ENCODE data around the gene ETV6. TPM values are rescaled to one million over a fixed set of nuclear protein-coding genes. Genes with fewer than 3 reads are reported as not detected.

ETV6 gene
- total RNA-seq, 1 experiment from 2014 or later, result 17.2 TPM

- H3K27me3 ChIP-seq (ENCODE audit: control insufficient read depth, insufficient read depth, low read length), result no peaks in the 10 kb centered on the region
- POLR2A ChIA-PET, result no interaction called here
- H3K36me3 ChIP-seq (ENCODE audit: control insufficient read depth, insufficient read depth, low read length), result peaks cover 2% of the 10 kb centered on the region; the same call in 1 of the 2 replicates
- ATAC-seq (no peak), DNase-seq (ENCODE audit: low read depth, low spot score) (no peak)
- H3K4me1 ChIP-seq (ENCODE audit: control insufficient read depth, insufficient read depth, low read length), result peaks cover 13% of the 10 kb centered on the region; the same call in 1 of the 2 replicates
- TF ChIP-seq SIN3A (IDR thresholded peaks at IDR 0.05; ENCODE audit: borderline replicate concordance, insufficient read depth, low read depth, low read length) (no peak), POLR2AphosphoS5 (IDR thresholded peaks at IDR 0.05; ENCODE audit: low read depth, low read length) (no peak), REST (IDR thresholded peaks at IDR 0.05; ENCODE audit: insufficient read depth in 1 of 2, low read depth in 2 of 2, low read length in 1 of 2) (no peak), TCF7L2 (IDR thresholded peaks at IDR 0.05; ENCODE audit: low read depth, low read length) (no peak), CTCF (IDR thresholded peaks at IDR 0.05) (no peak)
- BruUV-seq (replicated peaks), result no TSS peak
- peak overlapping the region; percentile 66 to 67 for H3K4me3 ChIP-seq (ENCODE audit: low read depth in 2 of 2, low read length in 2 of 2)
- CTCF ChIA-PET, result no interaction called here
- H3K27ac ChIP-seq (ENCODE audit: low read length), result peak overlapping the region; percentile 74
- intact Hi-C loops (cut with micrococcal nuclease; ENCODE audit: unreplicated experiment), result no loop called here
- no peaks in the 10 kb centered on the region for H3K9me3 ChIP-seq (ENCODE audit: control insufficient read depth, insufficient read depth, low read depth, low read length)
- in situ Hi-C loops (cut with HindIII; ENCODE audit: low pct_unique_long_range_greater_than_20kb, low sequenced_read_pairs), result no loop called here
Measured at GRCh38 chr12:11651381-11651780, 1.9 kb downstream of the ETV6 start.

GRCh38 chr12:11651785-11652184, 2.3 kb downstream of the ETV6 start:
- peaks cover 13% of the 10 kb centered on the region; the same call in 1 of the 2 replicates for H3K4me1 ChIP-seq (ENCODE audit: control insufficient read depth, insufficient read depth, low read length)
- ChIA-PET CTCF (no interaction called here), POLR2A (no interaction called here)
- no peak for TF ChIP-seq TCF7L2 (IDR thresholded peaks at IDR 0.05; ENCODE audit: low read depth, low read length)
- no peak for TF ChIP-seq SIN3A (IDR thresholded peaks at IDR 0.05; ENCODE audit: borderline replicate concordance, insufficient read depth, low read depth, low read length)
- no peak for TF ChIP-seq REST (IDR thresholded peaks at IDR 0.05; ENCODE audit: insufficient read depth in 1 of 2, low read depth in 2 of 2, low read length in 1 of 2)
- TF ChIP-seq POLR2AphosphoS5 (IDR thresholded peaks at IDR 0.05; ENCODE audit: low read depth, low read length), result no peak
- no peak for TF ChIP-seq CTCF (IDR thresholded peaks at IDR 0.05)
- no peaks in the 10 kb centered on the region for H3K27me3 ChIP-seq (ENCODE audit: control insufficient read depth, insufficient read depth, low read length)
- in situ Hi-C loops (cut with HindIII; ENCODE audit: low pct_unique_long_range_greater_than_20kb, low sequenced_read_pairs), result no loop called here
- H3K27ac ChIP-seq (ENCODE audit: low read length), result peak overlapping the region; percentile 74
- H3K4me3 ChIP-seq (ENCODE audit: low read depth in 2 of 2, low read length in 2 of 2), result peak overlapping the region; percentile 66 to 67
- no peak for DNase-seq (ENCODE audit: low read depth, low spot score)
- peaks cover 2% of the 10 kb centered on the region; the same call in 1 of the 2 replicates for H3K36me3 ChIP-seq (ENCODE audit: control insufficient read depth, insufficient read depth, low read length)
- H3K9me3 ChIP-seq (ENCODE audit: control insufficient read depth, insufficient read depth, low read depth, low read length), result no peaks in the 10 kb centered on the region
- no peak for ATAC-seq
- no TSS peak for BruUV-seq (replicated peaks)
- intact Hi-C loops (cut with micrococcal nuclease; ENCODE audit: unreplicated experiment), result no loop called here

Measured in Panc1 (cell line).